Endothelial cell (in vitro differentiated cells): Measurements from ENCODE around the gene GNPTG. TPM values are rescaled to one million over a fixed set of nuclear protein-coding genes. Genes with fewer than 3 reads are reported as not detected.

Experiments
- DNase-seq: peaks from one replicate; pipeline ENCODE4 v3.0.0; 2021; ENCODE audit warnings: low spot score
- H3K27ac Mint-ChIP-seq: one replicate; pipeline ENCODE4 v1.8.0; 2021; ENCODE audit warnings: mixed read lengths, inconsistent platforms; ENCODE audit not compliant: unreplicated experiment
- H3K27me3 Mint-ChIP-seq: one replicate; pipeline ENCODE4 v1.8.0; 2021; ENCODE audit warnings: mild to moderate bottlenecking, moderate library complexity, mixed read lengths, inconsistent platforms; ENCODE audit not compliant: unreplicated experiment
- H3K36me3 Mint-ChIP-seq: one replicate; pipeline ENCODE4 v1.8.0; 2021; ENCODE audit warnings: mild to moderate bottlenecking, low read depth, mixed read lengths, inconsistent platforms; ENCODE audit not compliant: unreplicated experiment
- H3K4me1 Mint-ChIP-seq: one replicate; pipeline ENCODE4 v1.8.0; 2021; ENCODE audit warnings: mild to moderate bottlenecking, mixed read lengths, inconsistent platforms; ENCODE audit not compliant: unreplicated experiment
- H3K4me3 Mint-ChIP-seq: one replicate; pipeline ENCODE4 v1.8.0; 2021; ENCODE audit warnings: mild to moderate bottlenecking, mixed read lengths, inconsistent platforms; ENCODE audit not compliant: unreplicated experiment
- H3K9me3 Mint-ChIP-seq: one replicate; pipeline ENCODE4 v1.8.0; 2021; ENCODE audit warnings: mixed read lengths, inconsistent platforms; ENCODE audit not compliant: unreplicated experiment
- CTCF ChIP-seq: fragments of 200-600 bp; sonication (generic); IDR thresholded peaks from one replicate; pipeline ENCODE4 v1.5.0; 2021; ENCODE audit warnings: antibody characterized with exemption; ENCODE audit not compliant: unreplicated experiment
- total RNA-seq: library from RNA; stranded (reverse); fragmentation: NEBNext Ultra II Directional; extraction: Animal tissue kit (Norgen Biotek cat#: 25700); gene quantifications from one replicate; pipeline ENCODE4 v1.2.1, GENCODE V29; 2021; ENCODE audit not compliant: unreplicated experiment

Gene GNPTG
- total RNA-seq, 1 donor from 2014 or later: 47.9 TPM

- Mint-ChIP-seq H3K27ac (no peak overlapping the region), H3K27me3 (peaks cover 31% of the 10 kb centered on the region), H3K4me3 (no peak overlapping the region), H3K4me1 (peaks cover 23% of the 10 kb centered on the region), H3K36me3 (peaks cover 13% of the 10 kb centered on the region), H3K9me3 (no peaks in the 10 kb centered on the region)
- no peak for DNase-seq
- TF ChIP-seq CTCF: no peak
Observed at GRCh38 chr16:1348441-1348840, 3.3 kb upstream of the GNPTG start.

GRCh38 chr16:1348926-1349325, 2.8 kb upstream of the GNPTG start:
- Mint-ChIP-seq H3K4me1 (peaks cover 24% of the 10 kb centered on the region), H3K36me3 (peaks cover 13% of the 10 kb centered on the region), H3K27me3 (peaks cover 30% of the 10 kb centered on the region), H3K27ac (no peak overlapping the region), H3K9me3 (no peaks in the 10 kb centered on the region), H3K4me3 (no peak overlapping the region)
- no peak for TF ChIP-seq CTCF
- DNase-seq: no peak

GRCh38 chr16:1349351-1349750, 2.4 kb upstream of the GNPTG start:
- H3K4me1 Mint-ChIP-seq: peaks cover 24% of the 10 kb centered on the region
- TF ChIP-seq CTCF: no peak
- no peak overlapping the region for H3K27ac Mint-ChIP-seq
- no peak overlapping the region for H3K4me3 Mint-ChIP-seq
- peaks cover 31% of the 10 kb centered on the region for H3K27me3 Mint-ChIP-seq
- H3K36me3 Mint-ChIP-seq: peaks cover 13% of the 10 kb centered on the region
- DNase-seq: no peak
- H3K9me3 Mint-ChIP-seq: no peaks in the 10 kb centered on the region

- H3K4me1 Mint-ChIP-seq: peaks cover 24% of the 10 kb centered on the region
- H3K27ac Mint-ChIP-seq: no peak overlapping the region
- DNase-seq: no peak
- peaks cover 30% of the 10 kb centered on the region for H3K27me3 Mint-ChIP-seq
- peaks cover 14% of the 10 kb centered on the region for H3K36me3 Mint-ChIP-seq
- H3K4me3 Mint-ChIP-seq: peak overlapping the region; percentile 91
- TF ChIP-seq CTCF: no peak
- H3K9me3 Mint-ChIP-seq: no peaks in the 10 kb centered on the region
Observed at GRCh38 chr16:1349951-1350350, 1.8 kb upstream of the GNPTG start.

- Mint-ChIP-seq H3K4me1 (peaks cover 24% of the 10 kb centered on the region), H3K27me3 (peaks cover 32% of the 10 kb centered on the region), H3K36me3 (peaks cover 17% of the 10 kb centered on the region), H3K27ac (peak overlapping the region; percentile 52), H3K4me3 (peak overlapping the region; percentile 91), H3K9me3 (no peaks in the 10 kb centered on the region)
- no peak for DNase-seq
- no peak for TF ChIP-seq CTCF
Observed at GRCh38 chr16:1350691-1351090, 1.0 kb upstream of the GNPTG start.
